SKM-1 (cell line): Measurements from ENCODE around the gene TTC4.
"Not testable (repeated sequence)": the region's sequence is repeated elsewhere in the genome, so short reads cannot be mapped to it uniquely, and the experiment has no call there.

Source experiments
- DNase-seq: peaks from one replicate; lab custom pipeline; 2025; ENCODE audit not compliant: unreplicated experiment; lab: John Stamatoyannopoulos, UW

The TTC4 gene

DNA sequence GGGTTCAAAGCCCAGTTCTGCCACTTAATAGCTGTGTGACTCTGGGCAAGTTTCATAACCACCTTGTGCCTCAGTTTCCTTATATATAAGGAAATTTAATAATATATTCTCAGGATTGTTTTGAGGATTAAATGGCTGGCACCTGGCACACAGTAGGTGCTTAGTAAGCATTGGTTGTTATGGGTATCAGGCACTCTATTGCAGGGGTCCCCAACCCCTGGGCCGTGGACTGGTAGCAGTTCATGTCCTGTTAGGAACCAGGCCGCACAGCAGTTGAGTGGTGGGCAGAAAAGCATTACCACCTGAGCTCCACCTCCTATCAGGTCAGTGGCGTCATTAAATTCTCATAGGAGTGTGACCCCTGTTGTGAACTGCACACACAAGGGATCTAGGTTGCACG, 30.2 kb downstream of the TTC4 start:
- DNase-seq: no peak

DNA sequence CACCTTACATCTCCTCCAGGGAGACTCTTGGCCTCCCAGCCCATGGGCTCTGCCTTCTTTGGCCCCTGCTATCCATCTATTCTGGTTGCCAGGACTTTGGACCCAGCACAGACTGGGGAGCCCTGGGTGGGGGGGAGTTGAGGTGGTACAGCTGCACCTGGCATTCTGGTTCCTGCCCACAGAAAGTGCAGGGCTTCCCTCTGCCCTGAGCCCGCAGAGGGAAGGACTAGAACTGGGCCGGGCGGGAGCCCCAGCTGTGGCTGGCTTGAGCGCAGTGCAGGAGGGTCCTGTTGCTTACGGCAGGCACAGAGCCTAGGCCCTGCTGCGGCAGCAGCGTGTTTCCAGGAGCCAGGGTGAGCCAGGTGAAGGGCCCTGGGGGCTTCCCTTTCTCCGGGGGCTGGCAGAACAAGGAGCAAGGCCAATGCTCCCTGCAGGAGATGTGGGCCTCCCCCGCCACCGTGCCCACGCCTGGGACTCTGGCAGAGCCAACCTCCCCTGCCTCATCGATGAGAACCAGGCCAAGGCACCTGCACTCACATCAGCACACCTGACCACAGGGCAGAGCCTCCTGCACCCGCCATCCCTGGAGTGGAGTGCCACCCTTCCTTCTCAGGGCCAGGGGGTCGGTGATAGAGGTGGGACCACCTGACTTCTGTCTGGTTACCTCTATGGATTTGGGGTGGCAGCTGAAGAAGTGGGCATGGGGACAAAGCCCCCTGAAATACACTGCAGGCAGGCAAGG, 32.6 kb downstream of the TTC4 start:
- no peak for DNase-seq

DNA sequence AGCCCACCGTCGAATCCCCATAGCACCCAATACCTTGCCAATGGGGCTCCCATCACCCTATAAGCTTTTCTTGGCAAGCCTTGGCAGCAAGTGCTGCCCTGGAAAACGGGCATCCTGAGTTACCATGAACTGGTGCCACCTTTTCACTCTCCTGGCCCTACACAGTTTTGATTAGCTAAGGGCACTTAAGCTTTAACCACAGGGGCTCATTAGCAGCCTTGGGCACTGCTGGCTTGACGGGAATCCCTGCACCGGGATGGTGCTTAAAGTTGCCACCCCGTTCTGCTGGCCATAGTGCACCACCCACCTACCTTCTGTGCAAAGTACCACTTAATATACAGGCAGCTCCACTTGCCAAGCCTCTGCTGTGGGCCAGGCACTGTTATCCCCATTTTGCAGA, 34.9 kb downstream of the TTC4 start:
- DNase-seq: no peak

DNA sequence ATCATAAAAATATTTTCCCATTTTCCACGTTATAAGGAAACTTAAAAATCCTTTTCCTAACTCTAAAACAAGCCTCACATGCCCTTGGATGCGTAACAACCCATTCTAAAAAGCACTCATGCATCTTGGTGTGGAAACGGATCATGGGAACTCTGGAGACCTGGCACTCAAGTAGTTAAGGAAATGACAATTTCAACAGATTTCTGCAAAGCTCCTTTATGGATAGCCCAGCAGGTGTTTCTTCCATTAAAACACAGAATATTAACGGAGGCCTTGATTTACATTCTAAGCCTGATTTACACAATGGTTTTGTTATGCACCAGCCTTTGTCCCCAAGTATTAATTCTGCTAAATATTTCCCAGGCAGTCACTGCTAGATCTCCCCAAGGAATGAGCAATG, 35.8 kb downstream of the TTC4 start:
- DNase-seq: no peak

DNA sequence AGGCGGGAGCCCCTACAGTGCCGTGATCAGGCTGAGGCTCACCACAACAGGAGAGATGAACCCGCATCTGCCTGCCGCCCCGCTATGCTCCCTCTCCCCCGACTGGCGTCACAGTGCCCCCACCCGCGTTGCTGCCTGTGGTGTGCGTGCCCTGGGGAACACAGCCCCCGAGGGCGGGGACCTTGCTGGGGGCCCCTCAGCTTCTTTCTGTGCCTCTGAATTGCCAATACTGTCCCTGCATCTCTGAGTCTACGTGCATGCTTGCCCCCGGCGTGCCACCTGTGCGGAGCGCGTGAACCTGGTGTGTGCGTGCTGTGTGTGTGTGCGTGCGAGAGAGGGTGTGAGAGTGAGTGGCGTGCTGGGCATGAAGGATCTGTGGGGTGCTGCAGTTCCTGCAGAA, 38.4 kb downstream of the TTC4 start:
- no peak for DNase-seq

DNA sequence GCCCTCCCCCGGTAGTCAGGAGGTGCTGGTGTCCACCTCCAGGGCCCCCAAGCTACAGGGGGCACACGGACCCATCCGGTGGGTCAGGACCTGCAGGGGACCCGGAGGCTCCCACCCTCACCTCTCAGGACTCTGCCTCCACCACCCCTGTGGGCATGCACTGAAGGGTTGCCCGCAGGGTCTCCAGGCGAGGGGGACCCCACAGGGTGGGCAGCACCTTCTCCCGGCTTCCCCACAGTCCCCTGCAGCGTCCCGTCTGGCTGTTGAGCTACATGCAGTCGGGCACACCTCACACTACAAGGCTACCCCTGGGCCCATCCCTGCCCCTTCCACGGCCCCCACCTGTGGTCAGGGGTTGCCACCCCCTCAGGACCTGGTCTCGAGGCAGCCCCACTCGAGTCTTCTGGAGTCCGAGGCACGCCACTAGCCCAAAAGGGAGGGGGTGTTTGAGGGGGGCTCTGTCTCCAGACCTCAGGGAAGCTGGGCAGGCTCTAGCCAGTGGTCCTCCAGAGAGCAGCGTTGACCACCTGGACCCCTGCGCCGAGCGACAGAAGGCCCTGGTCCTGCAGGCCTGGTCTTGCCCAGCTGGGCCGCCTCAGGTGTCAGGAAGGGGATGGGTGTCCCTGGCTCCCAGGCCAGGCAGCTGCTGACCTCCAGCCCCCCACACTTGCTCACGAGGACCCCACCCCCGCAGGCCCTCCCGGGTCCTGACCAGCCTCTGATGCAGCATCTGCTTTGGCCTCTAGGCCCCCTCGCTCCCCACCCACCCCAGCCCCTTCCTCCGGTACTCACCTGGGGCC, 39.0 kb downstream of the TTC4 start:
- DNase-seq: no peak

DNA sequence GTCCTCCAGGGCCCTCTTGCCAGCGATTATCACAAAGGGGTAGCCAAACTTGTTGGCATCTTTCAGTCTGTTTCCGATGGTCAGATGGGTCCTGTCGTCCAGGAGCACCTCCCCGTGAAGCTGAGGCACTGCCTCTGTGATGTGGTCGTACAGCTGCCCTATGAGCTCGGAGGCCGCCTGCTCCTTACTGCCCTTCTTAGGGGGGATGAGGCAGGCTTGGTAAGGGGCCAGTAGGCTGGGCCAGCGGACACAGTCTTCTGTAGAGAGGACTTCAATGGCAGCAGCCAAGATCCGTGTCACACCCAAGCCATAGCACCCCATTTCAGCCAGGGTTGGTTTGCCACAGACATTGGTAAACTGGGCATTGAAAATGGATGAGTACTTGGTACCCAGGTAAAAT, 42.2 kb downstream of the TTC4 start:
- DNase-seq: no peak

DNA sequence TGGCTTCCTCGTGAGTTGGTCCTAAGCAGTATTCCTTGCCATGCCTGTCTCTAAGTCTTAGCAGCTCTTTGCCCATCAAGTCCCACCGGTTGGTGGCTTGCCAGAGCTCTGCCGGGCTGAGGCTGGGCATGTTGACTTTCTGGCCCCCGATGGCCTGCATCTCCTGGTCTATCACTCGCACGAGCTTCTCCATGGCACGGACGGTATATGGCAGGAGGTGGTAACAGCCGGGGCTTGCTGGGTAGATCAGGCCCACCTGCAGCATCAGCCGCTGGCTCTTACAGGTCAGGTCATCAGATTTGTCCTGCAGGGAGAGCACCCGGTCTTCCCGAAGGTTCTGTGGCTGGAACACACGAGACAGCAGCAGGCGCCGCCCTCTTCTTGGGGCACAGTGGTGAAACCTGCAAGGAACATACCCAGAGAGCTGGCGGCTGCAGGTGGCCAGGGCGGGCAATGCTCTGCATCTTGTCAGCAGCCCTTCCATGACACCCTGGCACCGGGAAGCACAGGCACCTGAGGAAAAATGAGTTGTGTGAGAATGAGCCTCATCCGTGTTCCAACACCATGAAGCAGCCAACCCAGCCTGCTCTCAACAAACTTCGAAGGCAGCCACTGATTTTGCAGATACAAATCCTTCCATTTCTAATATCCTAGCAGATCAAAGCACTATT, 43.2 kb downstream of the TTC4 start:
- no peak for DNase-seq

DNA sequence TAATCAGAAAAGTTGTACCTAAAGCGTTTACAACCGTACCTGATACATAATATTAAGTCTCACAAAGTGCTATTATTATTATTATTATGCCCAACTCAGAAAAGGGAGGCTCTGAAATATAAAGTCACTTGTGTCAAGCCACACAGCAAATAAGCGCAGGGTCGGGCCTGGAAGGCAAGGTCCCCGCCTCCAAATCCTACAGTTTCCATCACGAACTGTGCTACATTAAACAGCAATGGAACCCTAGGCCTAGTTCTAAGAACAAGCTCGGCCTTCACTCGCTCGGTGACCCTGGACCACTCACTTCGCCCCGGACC, 48.1 kb downstream of the TTC4 start:
- DNase-seq: no peak

DNA sequence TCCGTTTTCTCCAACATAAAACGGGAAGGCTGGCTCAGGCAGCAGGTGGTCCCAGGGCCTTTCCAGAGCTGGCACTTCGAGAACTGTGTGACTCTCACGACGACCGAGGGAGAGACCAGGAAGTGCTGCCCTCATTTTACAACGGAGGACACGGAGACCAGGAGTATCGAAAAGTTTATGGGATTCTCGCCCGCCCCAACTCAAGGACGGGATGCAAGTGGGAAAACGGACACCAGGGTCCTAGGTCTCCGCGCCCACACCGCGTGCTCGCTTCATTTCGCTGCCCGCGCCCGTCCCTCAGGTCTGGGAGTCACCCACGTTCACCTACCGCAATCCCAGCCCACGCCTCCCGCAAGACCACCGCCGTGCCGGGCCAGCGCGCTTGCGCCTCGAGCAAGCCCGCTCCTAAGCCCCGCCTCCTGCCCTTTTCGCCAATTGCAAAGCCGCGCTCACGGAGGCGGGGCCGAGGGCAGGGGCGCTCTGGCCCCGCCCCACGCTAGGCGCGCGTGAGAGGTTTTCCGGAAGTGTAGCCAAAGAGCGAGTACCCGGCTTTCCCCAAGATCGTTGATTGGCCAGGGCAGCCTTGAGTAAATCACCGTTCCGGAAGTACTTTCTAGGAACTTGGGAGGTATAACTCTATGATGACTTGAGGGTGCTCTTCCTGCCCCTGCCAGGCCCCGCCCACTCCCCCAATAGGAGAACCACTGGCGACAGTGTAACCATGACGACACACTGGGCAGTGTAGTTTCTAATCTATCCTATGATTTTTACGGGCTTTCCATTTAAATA, 48.7 kb downstream of the TTC4 start, which contains the start of gene PARS2:
TSS of gene PARS2 (minus strand) at position 391 of the 789 bp plus-strand sequence. CDS start 5,362 bp downstream, outside the sequence.
- DNase-seq: peak; percentile 99

DNA sequence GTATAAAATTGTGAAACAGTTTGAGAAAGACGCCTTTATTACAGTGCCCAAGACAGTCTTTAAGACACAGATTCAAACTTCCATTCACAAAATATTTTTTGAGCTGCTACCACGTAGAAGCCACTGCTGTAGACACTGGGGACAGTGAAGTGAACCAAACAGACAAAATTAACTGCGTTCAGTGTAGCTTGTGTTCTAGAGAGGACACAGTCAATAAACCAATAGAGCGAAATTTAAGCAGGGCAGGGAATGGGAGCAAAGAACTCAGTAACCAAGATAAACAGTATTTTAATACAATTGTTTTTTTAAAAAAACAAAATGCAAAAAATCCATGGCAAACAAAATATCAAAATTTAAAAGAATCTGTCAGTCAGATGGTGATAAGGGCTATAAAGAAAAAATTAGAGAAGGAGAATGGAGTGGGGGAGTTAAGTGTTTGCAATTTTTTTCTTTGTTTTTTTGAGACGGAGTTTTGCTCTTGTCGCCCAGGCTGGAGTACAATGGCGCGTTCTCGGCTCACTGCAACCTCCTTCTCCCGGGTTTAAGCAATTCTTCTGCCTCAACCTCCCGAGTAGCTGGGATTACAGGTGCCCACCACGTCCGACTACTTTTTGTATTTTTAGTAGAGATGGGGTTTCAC, 49.4 kb downstream of the TTC4 start:
- DNase-seq: no peak

DNA sequence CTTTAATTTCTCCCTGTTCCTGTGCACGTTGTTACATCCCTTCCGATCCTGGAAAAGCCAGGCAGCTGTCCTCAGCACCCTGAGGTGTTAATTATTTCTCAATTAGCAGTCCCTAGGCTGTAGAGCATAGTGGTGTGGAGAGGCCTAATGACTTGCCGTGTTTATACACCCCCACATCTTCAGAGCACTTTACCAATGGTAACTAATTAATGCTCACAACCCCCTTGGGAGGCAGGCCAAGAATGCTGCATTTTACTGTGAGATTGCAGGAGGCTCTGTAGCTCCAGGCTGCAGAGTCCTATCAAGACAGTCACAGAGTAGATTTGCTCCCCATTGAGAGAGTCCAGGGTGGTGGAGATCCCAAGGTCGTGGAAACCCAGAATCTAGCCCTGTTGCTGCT, 51.1 kb downstream of the TTC4 start:
- DNase-seq: no peak

DNA sequence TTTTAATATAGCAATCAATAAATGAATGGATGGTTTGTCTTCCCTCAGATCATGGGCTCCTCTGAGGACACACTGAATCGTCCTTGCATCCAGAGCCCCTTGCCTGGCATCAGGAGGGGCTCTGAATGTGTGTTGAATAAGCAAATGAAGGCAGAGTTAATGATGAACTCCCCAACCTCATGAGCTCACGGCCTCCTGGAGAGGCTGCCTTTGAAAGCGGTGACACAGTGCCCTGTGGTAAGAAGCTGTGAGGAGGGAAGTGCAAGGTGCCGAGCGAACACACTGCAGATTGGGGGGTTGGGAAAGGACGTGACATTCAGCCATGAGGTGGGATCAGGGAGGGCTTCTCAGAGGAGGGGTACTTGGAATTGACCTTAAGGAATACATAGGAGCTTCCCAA, 51.9 kb downstream of the TTC4 start:
- no peak for DNase-seq

DNA sequence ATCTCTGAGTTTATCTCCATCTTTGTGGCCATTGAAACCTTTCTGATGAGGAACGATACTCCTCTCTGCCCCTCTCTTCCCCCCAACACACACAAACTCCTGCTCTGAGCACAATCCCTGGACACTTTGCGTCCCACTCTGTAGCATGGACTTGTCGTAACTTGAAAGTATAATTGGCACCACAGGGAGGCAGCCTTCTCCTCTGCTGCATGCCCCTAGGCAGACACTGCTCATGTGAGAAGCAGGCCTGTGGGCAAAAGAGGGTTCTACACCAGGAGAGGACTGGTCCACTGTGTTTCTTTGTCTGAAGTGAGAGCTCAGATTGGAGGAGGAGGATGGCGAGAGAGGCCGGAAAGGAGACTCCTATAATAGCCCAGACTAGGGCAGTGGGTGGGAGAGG, 52.4 kb downstream of the TTC4 start:
- no peak for DNase-seq

DNA sequence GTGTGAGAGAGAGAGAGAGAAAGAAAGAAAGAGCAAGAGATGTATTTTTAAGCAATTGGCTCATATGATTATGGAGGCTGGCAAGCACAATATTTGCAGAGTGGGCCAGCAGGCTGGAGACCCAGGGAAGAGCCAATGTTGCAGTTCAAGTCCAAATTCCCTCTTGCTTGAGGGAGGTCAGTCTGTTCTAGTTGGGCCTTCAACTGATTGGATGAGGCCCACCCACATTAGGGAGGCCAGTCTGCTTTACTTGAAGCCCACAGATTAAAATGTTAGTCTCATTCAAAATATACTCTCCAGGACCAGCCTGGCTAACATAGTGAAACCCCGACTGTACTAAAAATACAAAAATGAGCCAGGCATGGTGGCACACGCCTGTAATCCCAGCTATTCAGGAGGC, 57.3 kb downstream of the TTC4 start:
- DNase-seq: no peak

DNA sequence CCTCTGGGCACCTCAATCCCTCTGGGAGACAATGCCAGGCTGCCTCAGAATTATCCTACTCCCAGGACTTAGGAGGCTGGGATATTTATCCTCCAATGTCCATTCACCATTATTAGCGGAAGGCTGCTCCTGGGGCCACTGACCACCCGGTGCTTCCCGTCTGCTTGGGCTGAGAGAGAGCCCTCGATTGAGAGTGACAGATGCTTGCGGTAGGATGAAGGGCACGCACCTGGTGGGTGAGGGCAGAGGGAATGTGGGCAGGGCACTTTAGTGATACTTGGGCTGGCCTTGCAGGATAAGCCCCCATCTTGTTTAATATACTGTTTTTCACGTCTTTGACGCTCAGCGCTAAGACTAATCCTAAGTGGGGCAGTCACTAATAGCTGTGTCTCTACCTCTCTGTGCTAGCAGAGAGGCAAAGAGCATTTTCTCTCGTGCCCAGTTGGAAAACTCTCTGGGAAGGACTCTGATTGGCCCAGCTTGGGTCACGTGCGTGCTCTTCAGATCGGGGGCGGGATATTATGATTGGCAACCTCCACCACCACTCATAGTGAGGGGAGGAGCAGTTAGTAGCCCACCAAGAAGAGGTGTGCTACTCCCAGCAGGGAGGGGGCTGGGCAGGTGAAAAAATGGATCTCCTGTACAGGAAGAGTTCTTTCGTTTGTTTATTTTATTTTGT, 59.3 kb downstream of the TTC4 start:
- DNase-seq: no peak

DNA sequence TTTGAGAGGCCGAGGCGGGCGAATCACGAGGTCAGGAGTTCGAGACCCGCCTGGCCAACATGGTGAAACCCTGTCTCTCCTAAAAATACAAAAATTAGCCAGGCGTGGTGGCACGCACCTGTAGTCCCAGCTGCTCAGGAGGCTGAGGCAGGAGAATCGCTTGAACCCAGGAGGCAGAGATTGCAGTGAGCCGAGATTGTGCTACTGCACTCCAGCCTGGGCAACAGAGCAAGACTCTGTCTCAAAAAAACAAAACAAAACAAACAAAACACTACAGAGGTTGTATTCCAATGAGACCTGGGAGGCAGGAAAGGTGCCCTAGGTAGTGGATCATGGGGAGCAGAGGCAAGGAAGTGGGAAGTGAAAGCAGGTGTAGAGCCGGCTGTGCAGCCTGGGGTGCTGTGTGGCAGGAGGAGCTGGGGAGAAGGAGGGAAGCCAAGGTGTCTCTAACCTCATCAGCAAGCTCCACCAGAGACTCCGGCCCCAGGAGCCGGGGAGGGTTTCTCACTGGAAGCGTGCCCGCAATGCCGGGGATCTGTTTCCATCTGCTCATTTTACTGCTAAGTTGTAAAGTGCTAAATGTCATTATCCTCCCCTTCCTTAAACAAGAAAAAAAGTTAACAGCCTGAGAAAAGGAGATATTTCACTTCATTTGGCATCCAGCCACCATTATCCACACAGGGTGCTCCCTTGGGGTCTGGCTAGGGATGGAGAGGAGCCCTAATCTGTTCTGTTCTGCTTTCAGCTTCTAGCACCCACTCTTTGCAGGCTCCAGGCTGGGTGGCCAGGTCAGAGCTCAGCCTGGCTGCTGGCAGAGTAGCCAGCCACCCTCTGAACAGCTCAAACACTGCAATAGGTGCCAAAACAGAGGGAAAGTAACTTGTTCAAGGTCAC, 60.4 kb downstream of the TTC4 start:
- DNase-seq: not testable (repeated sequence)

DNA sequence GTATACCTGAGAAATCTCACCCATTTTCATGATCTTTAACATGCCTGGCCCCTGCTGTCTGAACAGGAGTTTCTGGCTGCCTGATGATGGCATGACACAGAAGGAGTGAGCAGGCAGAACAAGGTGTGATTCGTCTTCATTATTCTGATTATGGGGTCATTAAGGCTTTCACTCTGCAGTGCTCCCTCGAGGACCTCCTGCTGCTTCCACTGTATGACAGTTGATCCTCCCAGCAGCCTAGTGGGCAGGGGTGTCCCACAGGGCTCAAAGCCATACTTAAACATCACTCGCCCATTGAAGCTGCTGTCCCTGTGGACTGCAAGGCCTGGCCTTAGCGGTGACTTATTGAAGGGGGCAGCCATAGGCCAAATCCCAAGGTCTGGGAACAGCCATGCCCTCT, 61.4 kb downstream of the TTC4 start:
- DNase-seq: no peak

DNA sequence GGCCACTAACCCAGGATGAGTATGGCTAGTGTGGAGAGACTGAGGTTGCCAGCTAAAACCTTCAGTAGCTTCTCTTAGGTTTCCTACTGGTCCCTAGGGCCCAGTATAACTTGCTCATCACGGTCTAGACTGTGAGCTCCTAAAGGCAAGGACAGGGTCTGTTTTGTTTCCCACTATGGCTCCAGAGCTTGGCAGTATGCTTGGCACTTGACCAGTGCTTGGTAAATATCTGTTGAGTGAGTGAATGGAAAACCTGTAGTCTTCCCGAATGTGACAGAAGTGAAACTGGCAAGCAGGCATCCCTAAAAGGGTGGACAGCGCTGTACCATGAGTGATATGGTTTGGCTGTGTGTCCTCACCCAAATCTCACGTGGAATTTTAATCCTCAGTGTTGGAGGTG, 61.8 kb downstream of the TTC4 start:
- DNase-seq: no peak
